ENCODE results near the gene CUL5.
"Not testable (repeated sequence)": the region's sequence is repeated elsewhere in the genome, so short reads cannot be mapped to it uniquely, and the experiment has no call there.

CUL5 gene

DNA sequence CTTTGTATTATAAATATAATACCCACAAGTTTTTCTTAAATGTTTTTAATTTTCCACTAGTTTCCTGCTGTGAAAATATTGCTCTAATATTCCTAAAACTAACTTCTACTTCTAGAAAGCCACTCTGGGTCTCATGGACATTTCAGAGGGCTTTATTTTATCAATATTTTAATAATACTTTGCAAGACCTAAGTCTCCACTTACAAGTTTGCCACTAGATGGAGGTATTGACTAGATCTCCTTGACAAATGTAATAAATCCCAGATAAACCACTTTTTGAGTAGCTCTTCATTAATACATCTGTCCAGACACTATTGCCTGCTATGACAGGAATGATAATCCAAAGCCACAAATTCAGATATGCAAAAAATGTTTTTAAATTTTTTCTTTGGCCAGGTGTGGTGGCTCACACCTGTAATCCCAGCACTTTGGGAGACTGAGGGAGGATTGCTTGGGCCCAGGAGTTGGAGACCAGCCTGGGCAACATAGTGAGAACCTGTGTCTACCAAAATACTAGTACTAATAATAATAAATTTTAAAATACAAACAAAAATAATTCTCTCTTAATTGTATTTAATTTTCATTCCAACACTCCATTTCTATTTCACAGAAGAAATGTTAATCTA is 109.2 kb downstream of the CUL5 start:
- DNase-seq, result peak; percentile 54

- not testable (repeated sequence) for DNase-seq
These were observed 112.2 kb downstream of the CUL5 start for GRCh38 chr11:108120936-108121273.

DNA sequence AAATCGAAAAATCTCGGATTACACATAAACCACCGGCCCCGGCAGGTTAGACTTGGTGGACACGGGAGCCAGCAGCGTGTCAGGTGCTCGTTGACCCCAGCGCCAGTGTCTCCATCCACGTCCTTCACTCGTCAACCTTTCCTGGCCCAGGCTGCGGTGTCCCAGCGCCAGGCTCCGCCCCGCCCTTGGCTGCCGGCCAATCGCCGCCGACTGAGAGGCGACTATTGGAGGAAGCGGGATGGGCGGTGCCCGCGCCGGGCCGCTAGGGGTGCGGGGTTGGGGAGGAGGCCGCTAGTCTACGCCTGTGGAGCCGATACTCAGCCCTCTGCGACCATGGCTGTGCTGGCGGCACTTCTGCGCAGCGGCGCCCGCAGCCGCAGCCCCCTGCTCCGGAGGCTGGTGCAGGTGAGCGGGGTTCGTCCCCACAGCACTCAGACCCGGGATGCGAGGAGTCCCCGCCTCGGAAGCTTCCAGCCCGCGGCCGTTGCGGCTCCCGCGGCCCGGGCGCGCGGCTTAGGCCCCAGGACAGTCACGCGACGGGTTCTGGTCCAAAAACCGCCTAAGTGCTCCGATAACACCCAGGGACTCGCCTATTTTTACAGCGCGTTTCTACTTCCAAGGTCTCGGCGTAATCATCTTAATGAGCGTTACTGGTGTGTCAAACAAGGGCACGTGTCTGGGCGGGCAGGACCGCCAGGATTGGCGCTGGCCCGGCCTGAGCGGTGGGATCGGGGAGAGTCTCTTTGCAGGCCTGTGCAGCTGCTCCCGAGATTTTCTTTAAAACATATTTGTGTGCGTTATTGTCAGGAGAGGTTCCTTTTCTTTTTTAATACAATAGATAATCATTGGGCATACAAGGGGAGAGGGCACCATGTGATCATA is 112.8 kb downstream of the CUL5 start, which contains the start of gene ACAT1:
Gene ACAT1 (plus strand): TSS at position 294 of the 882 bp plus-strand sequence. CDS start 40 bp downstream, at position 334.
- peak; percentile 95 for DNase-seq

DNA sequence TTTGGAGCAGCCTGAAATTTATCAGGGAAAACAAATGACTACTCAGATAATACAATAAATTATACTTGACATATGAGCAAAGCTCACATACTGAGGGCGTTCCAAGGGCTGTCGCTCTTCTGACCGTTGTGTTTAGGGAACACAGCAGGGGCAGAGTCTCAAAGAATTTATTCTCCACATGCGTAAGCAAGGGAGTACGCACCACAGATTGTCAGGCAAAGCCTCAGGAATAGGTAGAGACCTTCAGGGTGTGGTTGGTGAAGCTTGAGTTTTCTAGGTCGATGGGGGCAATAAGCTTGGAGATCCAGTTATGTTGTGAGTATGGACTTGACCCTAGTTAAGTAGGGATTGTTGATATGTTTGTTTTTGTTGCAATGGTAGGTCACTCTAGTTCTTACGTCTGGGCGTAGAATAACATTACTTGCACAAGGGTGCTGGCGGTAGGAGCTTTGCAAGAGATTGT is 113.5 kb downstream of the CUL5 start:
- DNase-seq, result peak; percentile 36

DNA sequence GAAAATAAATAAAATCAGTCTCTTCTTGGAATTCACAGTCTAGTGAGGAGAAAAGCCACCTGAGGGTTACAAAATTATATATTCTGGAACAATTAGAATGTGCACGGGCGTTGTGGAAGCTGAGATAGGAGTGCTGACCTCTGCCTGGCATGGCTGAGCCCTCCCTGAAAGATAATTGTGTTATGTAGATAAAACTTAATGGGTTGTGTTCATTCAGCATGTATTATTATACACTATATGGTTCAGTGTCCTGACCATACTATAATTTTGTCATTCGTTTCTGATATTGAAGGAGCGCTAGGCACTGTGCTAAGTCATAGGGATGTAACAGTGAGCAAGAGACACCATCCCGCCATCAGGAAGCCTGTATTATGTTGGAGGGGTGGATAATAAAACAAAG is 116.4 kb downstream of the CUL5 start:
- no peak for DNase-seq

DNA sequence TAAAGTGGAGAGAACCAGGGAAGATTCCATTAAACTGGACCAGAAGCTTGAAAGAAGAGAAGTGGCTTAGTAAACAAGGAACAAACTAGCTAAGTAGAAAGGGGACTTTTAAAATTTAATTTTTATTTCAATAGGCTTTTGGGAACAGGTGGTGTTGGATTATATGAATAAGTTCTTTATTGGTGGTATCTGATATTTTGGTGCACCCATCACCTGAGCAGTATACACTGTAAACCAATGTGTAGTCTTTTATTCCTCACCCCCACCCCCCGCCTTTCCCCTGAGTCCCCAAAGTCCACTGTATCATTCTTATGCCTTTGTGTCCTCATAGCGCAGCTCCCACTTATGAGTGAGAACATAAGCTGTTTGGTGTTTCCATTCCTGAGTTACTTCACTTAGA is 120.1 kb downstream of the CUL5 start:
- no peak for DNase-seq

GRCh38 chr11:108131993-108132392 is 123.3 kb downstream of the CUL5 start:
- no peak for DNase-seq

- DNase-seq, result not testable (repeated sequence)
These were observed 124.4 kb downstream of the CUL5 start for GRCh38 chr11:108132993-108133538.

GRCh38 chr11:108135845-108136544 is 127.3 kb downstream of the CUL5 start:
- DNase-seq, result no peak

DNA sequence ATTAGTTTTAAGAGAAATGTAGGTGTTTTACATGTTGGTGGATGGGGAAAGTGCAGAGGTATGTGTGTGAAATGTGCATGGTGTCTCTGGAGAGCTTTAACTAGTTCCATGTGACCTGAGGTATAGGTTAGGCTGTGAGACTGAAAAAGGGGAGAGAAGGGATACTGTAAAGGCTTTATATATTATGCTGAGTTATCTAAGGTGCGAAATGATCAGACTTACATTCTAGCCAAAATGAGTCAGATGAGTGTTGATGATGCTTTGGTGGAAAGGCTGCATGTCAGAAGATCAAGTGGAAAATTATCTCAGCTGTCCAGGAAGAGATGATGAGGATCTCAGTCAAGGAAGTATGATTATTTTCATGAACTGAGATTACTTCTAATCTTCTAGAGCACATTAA is 128.5 kb downstream of the CUL5 start:
- no peak for DNase-seq

DNA sequence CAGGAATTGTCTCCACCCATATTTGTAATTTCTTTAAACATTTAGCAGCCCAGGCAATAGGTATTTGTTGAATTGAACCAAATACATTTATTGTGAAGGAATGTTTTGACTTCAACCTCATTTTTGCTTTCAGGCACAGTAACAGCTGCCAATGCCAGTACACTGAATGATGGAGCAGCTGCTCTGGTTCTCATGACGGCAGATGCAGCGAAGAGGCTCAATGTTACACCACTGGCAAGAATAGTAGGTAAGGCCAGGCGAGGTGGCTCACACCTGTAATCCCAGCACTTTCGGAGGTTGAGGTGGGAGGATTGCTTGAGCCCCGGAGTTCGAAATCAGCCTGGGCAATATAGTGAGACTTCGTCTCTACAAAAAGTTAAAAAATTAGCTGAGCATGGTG is 133.6 kb downstream of the CUL5 start:
- no peak for DNase-seq

GRCh38 chr11:108144615-108145014 is 135.9 kb downstream of the CUL5 start:
- DNase-seq, result no peak

DNA sequence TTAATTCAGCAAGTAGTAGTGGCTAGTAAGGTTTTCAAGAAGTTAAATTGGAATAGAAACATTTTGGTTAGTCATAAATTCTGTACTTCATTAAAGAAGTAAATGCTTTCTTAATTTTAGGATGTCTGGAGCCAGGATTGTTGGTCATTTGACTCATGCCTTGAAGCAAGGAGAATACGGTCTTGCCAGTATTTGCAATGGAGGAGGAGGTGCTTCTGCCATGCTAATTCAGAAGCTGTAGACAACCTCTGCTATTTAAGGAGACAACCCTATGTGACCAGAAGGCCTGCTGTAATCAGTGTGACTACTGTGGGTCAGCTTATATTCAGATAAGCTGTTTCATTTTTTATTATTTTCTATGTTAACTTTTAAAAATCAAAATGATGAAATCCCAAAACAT is 138.5 kb downstream of the CUL5 start:
- DNase-seq, result no peak

GRCh38 chr11:108148556-108148955 is 139.9 kb downstream of the CUL5 start:
- no peak for DNase-seq

- no peak for DNase-seq
These were observed 145.9 kb downstream of the CUL5 start for GRCh38 chr11:108154591-108154990.

All from NCI-H82 (cell line).